ENCODE measurements around the gene ERVV-1.
"Not testable (repeated sequence)": the region's sequence is repeated elsewhere in the genome, so short reads cannot be mapped to it uniquely, and the experiment has no call there.

ERVV-1 gene, protein sequence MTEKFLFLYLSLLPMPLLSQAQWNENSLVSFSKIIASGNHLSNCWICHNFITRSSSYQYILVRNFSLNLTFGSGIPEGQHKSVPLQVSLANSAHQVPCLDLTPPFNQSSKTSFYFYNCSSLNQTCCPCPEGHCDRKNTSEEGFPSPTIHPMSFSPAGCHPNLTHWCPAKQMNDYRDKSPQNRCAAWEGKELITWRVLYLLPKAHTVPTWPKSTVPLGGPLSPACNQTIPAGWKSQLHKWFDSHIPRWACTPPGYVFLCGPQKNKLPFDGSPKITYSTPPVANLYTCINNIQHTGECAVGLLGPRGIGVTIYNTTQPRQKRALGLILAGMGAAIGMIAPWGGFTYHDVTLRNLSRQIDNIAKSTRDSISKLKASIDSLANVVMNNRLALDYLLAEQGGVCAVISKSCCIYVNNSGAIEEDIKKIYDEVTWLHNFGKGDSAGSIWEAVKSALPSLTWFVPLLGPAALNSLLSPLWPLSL

DNA sequence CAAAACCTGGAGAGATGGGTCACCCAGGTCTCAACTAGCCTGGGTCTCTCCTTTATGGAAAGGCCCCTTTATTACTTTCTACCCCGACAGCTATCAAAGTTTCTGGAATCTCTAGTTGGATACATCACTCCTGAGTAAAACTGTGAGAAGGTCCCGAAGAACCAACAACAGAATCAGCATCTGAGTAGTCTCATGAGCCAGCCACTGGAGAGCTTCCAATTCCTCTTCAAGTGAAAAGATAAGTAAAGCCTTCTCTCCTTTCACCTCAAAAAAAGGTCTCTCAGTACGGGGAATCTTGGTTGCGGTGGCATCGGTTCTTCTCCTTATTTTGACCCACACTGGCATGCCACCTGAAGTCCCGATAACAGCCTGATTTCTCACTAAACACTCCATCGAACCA lies at the start of gene ERVV-1:
Gene ERVV-1 (plus strand): TSS at position 301 of the 400 bp plus-strand sequence. CDS start 170 bp downstream, outside the sequence.
- no peak for DNase-seq (ENCODE audit: insufficient read length, low spot score)
- FAIRE-seq, result no peak

DNA sequence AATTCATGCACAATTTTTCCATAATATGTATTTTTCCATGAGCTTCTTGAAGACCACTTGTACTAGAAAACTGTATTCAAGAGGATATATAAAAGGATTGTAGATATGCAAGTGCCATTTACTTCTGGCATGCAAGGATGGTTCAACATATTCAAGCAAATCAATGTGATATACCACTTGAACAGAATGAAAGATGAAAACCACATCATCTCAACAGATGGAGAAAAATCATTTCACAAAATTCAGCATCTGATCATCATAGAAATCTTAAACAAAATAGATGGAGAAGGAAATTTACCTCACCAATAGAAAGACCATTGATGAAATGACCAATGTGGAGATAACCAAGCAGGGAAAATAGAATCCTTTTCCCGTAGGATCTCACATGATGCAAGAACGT lies 45.9 kb upstream of the ERVV-1 start:
- DNase-seq (ENCODE audit: insufficient read length, low spot score), result no peak
- FAIRE-seq, result no peak

DNA sequence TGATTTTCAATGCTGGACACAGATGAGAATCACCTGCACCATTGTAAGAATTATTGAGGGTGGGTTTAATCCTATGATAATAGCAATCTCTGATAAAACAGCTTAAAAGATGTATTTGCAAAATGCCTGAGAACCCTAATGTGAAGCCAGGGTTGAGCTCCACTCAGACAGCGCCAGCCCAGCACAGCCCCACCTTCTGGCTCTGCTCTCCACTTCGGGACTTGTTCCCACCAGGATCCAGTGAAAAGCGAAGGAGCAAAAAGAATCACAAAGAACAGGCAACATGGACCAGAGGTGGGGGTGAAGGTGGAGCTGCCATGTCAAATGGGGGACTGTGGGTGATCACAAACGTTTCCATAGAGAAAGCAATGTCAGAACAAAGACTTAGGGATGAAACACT lies 32.4 kb upstream of the ERVV-1 start:
- DNase-seq (ENCODE audit: insufficient read length, low spot score) (no peak), FAIRE-seq (no peak)

DNA sequence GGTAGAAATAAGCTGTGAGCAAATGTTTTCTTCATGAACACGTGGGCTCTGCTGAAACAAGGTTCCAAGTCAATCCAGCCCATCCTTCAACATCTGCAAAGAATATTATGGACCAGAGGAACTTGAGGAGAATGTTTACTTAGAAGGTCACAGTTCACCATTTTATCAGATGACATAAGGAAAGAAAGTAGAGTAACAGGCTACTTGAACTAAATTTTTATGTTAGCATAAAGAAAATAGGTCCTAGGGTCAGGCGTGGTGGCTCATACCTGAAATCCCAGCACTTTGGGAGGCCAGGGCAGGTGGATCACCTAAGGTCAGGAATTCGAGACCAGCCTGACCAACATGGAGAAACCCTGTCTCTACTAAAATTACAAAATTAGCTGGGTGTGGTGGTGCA lies 30.6 kb upstream of the ERVV-1 start:
- not testable (repeated sequence) for DNase-seq (ENCODE audit: insufficient read length, low spot score); FAIRE-seq

DNA sequence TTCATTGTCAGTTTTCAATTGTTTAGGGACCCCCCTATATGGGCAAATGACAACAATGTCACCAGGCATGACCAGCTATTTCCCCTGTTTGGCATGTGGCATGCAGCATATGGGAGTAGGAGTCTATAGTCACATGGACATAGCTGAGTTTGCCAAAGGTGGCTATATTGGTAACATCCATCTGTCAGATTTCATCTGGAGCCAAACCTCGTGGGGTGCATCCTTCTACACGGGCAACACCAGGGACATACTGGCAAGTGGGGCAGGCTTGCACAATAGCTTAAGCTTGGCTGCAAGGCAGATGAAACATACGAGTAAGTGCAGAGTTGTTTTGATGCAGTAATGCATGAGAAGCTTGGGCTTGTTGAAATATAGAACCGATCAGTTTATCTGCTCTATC lies 26.5 kb upstream of the ERVV-1 start:
- peak; percentile 42 for FAIRE-seq
- DNase-seq (ENCODE audit: insufficient read length, low spot score), result no peak

DNA sequence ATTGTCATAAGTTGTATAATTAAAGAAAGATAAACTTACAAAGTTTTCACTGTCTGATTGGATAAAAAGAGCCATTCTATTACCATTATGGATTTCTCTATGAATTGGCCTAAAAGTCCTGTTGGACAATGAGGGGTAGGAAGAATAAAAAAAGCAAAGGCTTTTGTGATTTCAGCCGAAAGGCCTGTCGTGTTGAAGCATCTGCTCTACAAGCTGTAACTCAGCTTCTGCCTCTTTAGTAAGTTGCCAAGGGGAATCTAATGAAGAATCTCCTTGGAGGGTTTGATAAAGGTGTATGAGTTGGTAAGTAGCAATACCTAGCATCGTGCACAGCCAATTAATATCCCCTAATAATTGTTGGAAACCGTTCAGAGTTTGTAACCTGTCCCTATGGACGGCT lies 25.2 kb upstream of the ERVV-1 start:
- no peak for DNase-seq (ENCODE audit: insufficient read length, low spot score)
- FAIRE-seq, result no peak

DNA sequence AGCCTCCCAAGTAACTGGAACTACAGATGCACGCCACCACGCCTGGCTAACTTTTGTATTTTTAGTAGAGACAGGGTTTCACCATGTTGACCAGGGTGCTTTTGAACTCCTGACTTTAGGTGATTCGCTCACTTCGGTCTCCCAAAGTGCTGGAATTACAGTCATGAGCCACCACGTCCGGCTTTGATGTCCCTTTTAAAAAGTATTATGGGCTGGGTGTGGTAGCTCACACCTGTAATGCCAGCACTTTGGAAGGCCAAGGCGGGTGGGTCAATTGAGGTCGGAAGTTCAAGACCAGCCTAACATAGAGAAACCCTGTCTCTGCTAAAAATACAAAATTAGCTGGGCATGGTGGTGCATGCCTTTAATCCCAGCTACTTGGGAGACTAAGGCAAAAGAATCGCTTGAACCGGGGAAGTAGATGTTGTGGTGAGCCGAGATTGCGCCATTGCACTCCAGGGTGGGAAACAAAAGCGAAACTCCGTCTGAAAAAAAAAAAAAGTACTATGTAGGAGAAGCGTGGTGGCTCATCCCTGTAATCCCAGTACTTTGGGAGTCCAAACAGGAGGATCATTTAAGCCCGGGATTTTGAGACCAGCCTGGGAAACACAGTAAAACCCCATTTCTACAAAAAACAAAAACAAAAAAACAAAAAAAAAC lies 22.8 kb upstream of the ERVV-1 start:
- FAIRE-seq, result no peak

DNA sequence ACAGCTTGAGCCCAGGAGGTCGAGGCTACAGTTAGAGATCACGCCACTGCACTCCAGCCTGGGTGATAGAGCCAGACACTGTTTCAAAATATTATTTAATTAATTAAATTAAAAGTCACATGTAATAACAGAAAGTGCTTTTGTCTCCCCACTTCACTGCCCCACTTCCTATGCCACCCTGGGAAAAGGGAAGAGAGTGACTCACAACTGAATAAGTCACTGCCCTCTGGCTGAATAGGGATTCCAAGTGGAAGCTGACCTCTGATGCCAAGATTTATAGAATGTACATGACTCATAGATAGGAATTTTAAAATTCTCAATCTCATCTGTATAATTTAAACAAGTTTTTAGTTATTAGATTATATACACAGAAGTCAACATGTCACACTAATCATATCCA lies 22.2 kb upstream of the ERVV-1 start:
- FAIRE-seq, result no peak
- peak; percentile 33 for DNase-seq (ENCODE audit: insufficient read length, low spot score)

More for the DNA sequence above, 22.8 kb upstream of the ERVV-1 start:
- DNase-seq (ENCODE audit: insufficient read length, low spot score), result no peak

DNA sequence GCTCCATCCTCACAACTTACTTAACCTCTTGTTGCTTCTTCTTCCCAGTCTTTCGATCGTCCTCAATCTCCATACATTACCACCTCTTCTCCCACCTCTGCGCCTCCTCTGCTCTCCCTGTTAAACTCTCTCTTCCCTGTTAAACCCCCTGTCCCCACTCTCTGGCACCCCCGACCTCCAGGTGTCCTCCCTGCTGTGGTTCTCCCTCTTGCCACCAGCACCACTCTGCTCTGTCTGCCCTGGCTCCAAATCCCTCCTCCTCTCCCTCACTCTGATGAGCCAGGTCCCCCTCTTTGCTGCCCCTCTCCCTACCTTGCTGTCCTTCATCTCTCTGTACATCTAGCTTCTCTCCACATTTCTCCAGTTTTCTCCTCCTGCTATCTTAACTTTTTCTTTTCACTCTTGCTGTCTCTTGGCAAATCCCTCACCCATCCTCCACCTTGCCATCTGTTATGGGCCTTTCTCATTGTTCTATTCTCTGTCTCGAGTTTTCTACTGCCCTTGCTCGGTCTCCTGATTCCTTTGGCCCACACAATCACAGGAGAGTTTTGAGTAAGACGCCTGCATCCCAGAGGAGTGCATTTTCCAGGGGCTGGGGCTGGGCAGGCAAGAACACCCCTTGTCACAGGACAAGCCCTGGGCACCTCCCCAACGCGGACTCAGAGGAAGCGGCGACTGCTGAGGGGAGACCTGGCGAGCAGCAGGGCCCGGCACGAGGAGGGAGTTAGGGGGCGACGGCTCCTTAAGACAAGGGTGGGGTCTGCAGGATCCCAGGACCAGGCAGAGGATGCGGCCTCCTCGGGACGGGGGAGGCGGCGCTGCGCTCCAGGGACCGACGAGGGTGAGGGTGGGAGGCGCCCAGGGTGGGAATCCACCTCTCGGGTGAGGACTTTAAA lies 21.4 kb upstream of the ERVV-1 start:
- no peak for DNase-seq (ENCODE audit: insufficient read length, low spot score)
- no peak for FAIRE-seq

DNA sequence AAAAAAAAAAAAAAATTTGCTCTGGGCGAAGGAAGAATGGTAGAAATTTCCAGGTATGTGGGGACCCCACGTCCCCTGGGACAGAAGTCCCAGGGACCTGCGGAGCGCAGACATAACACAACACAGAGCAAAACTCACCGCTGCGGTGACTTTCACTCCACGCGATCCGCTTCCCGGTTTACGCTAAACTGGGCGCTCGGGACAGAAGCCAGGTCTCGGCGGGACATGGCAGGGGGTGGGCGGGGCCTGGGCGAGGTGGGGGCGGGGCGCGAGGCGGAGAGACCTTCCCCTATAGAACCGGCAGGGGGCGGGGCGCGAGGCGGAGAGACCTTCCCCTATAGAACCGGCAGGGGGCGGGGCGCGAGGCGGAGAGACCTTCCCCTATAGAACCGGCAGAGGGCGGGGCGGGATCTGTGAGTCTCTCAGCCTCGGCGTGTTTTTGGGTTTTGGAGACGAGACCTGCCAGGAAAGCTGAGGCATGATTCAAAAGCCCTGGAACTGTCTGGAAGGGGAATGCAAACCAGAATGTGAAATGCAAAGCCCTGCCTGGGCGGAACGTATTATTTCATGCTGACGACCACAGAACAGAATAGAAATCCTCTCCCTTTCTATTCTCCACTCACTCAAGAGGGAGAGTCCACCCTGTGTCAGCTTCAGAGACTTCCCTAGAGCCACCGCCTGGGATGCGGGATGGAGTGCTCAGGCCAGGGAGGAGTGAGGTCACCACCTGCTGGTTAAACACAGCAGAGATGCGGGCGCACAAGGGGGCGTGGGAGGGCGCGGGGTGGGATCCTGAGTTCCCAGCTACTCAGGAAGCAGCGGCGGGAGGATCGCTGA lies 20.2 kb upstream of the ERVV-1 start:
- FAIRE-seq (no peak), DNase-seq (ENCODE audit: insufficient read length, low spot score) (peak; percentile 39)

DNA sequence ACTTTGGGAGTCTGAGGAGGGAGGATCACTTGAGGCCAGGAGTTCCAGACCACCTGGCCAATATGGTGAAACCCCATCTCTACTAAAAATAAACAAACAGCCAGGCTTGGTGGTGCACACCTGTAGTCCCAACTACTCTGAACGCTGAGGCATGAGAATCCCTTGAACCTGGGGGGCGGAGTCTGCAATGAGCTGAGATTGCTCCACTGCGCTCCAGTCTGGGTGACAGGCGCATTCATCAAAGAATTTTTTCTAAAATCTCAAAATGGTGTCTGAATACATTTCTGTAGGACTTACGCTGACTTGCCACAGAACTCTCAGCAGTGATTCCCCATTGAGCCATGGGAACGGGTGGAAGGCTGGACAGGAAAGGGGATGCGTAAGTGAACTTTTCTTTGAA lies 18.0 kb upstream of the ERVV-1 start:
- no peak for DNase-seq (ENCODE audit: insufficient read length, low spot score)
- FAIRE-seq, result no peak

DNA sequence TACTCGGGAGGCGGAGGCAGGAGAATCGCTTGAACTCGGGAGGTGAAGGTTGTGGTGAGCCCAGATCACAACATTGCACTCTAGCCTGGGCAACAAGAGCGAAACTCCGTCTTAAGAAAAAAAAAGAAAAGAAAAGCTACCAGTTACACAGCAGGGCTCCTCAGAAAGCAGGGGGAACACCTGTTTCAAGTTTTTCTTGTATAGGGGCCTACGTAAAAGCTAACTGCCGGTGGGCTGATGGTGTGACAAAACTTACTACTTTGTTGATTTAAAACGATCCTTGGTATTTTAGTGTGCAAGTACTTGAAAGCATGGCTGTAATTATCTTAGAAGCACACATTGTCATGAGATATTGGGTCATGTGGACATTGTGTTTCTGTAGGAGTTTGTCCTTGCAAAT lies 15.7 kb upstream of the ERVV-1 start:
- FAIRE-seq, result no peak
- DNase-seq (ENCODE audit: insufficient read length, low spot score), result no peak

DNA sequence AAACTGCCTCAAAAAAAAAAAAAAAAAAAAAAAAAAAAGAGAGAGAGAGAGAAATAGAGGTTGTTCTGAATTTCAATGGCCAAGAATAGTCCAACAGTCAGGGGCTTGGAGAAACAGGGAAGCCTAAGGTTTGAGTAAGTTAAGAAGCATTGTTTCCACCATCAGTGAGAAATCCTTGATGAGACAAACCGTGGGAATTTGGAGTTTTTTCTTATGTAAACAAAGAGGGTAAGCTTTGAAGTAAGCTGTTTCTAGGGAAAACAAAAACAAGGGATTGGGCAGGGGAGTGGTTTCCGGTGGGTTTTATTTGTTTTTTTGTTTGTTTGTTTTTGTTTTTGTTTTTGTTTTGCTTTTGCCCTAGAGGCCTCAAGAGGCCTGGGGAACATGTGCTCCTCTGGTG lies 11.2 kb upstream of the ERVV-1 start:
- no peak for FAIRE-seq

DNA sequence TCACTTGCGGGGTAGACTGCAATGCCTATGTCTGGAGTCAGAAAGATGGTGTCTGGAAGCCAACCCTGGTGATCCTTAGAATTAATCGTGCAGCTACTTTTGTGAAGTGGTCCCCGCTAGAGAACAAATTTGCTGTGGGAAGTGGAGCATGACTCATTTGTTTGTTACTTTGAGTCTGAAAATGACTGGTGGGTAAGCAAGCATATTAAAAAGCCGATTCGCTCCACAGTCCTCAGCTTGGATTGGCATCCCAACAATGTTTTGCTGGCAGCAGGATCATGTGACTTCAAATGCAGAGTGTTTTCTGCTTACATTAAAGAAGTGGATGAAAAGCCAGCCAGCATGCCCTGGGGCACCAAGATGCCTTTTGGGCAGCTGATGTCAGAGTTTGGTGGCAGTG lies 9.5 kb upstream of the ERVV-1 start:
- FAIRE-seq (peak; percentile 72), DNase-seq (ENCODE audit: insufficient read length, low spot score) (no peak)

More for the DNA sequence above, 11.2 kb upstream of the ERVV-1 start:
- no peak for DNase-seq (ENCODE audit: insufficient read length, low spot score)

DNA sequence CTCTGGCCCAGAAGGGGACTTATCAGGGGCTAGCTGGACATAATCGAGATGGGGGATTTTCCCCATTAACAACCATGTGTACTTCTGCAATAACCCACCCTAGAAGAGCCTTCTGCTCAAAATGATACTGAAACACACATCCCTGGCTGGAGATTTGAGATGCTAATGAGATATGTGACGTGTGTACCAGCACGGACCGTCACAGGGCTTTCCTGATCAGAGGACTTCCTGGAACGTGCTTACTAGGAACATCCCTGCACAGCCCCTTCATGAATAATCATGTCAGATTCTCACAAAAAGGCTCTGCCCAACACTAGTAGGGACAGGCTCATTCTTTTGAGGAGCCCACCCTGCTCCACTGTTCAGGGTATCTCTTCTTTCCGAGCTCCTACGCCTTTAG lies 6.5 kb upstream of the ERVV-1 start:
- FAIRE-seq (no peak), DNase-seq (ENCODE audit: insufficient read length, low spot score) (no peak)

DNA sequence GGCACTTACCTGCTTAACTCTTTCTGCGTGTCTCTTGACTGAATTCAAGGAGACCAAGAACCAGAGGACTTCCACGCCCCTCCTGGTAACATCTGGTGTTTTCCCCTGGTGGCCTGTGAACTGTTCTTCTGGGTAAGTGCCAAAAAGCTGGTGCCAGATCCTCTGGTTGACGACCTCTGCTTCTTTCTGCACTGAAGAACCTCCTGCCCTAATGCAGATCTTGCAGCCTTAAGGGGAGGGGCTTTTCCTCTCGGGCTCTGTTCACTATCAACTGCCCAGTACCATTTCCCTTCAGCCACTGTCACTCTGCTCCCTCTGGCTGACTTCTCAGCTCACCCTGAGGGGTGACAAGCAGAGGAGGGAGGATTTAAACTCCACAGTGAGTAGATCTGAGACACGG lies 6.1 kb upstream of the ERVV-1 start:
- FAIRE-seq, result no peak

DNA sequence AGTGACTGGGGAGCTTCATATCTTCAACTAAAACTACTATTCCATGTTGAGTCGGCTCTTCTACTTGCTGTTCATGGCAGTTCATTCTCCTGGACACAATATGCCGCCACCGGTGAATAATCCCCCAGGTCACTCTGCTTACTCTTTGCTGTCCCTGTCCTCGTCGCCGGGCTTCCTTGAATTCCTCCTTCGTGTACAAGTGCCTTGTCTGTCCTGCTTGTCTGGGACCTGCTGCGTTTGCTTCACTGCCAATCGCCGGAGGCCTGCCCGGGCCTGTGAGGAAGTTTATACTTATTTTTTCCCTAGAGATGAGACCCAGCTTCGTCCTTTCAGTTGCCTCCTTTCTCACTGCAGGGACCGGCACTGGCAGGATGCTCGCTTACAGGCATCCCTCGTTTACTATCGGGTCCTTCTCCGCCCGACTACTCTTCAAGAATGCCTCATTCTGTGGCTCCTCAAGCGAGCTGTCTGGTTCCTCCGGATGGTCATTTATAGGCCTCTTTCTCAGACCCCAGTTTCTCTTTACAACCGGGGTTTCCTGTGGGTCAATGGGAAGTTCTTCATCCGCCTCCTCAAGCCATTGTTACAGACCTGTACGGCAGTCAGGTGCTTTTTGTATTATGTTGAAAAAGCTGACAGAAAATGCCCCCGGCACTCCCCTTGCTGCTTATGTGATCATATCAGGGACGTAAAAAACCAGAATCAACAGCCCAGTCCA lies 5.5 kb upstream of the ERVV-1 start:
- FAIRE-seq (no peak), DNase-seq (ENCODE audit: insufficient read length, low spot score) (no peak)

More for the DNA sequence above, 6.1 kb upstream of the ERVV-1 start:
- DNase-seq (ENCODE audit: insufficient read length, low spot score), result no peak

DNA sequence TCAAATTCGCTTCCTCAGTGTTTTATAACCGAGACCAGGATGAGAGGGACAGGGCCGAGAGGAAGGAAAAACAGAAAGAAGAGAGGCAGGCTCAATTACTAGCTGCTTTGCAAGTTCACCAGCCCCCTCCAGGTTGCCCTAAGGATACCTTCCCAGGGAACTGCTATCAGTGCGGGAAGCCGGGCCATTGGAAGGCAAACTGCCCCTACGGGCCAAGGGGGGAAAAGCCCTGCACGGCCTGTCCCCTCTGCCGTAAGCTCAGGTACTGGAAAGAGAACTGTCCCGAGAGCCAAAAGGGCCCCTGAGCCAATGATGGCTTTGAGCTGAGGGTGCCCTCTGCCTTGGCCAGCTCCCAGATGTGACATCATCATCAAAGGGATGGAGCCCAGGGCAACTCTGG lies 3.2 kb upstream of the ERVV-1 start:
- DNase-seq (ENCODE audit: insufficient read length, low spot score) (no peak), FAIRE-seq (no peak)

DNA sequence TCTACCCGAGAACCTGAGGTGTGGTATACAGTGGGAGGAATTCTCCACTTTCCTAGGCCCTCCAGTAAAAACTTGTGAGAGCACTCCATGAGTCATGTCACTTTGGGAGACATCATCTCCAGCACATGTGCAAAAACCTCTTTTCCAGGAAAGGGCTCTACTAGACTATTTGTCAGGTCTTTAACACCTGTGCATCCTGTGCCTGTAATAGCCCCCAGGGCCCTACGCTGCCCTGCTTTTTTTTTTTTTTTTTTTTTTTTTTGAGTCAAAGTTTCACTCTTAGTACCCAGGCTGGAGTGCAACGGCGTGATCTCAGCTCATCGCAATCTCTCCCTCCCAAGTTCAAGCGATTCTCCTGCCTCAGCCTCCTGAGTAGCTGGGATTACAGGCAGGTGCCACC lies 1.7 kb upstream of the ERVV-1 start:
- DNase-seq (ENCODE audit: insufficient read length, low spot score), result no peak
- FAIRE-seq, result no peak

DNA sequence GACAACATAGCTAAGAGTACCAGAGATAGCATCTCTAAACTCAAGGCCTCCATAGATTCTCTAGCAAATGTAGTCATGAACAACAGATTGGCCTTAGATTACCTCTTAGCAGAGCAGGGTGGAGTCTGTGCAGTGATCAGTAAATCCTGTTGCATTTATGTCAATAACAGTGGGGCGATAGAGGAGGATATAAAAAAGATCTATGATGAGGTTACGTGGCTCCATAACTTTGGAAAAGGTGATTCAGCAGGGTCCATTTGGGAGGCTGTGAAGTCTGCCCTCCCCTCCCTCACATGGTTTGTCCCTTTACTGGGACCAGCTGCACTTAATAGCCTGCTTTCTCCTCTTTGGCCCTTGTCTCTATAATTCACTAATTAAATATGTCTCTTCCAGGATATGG lies 1.4 kb downstream of the ERVV-1 start:
- DNase-seq (ENCODE audit: insufficient read length, low spot score) (no peak), FAIRE-seq (no peak)

Measured in HTR-8/SVneo (cell line).